IMR-90 (cell line): ENCODE results near the gene STPG4. TPM values are rescaled to one million over a fixed set of nuclear protein-coding genes. Genes with fewer than 3 reads are reported as not detected.

Experiments used
- ATAC-seq: fragments of 200-7000 bp; cut with Tn5 transposase; 2 replicates; pipeline ENCODE4 v1.9.1; 2020; ENCODE audit warnings: low read depth, mild to moderate bottlenecking, moderate library complexity
- BruUV-seq: library from RNA; stranded (reverse); fragments of 400-500 nt; replicated peaks from 2 replicates; lab custom pipeline; 2021; lab: Mats Ljungman, UMichigan
- CTCF ChIA-PET: fragments of 300-600 bp; formaldehyde crosslinking; extraction: SDS; loops from one replicate; lab custom pipeline; 2021; ENCODE audit warnings: antibody characterized with exemption; lab: Yijun Ruan, JAX
- POLR2A ChIA-PET: fragments of 300-600 bp; sonication (Branson Sonifier 250); formaldehyde crosslinking; loops from one replicate; lab custom pipeline; 2022; ENCODE audit warnings: antibody characterized with exemption; ENCODE audit not compliant: unreplicated experiment; lab: Charles Lee
- DNase-seq: peaks from one replicate; pipeline ENCODE4 v3.0.0; 2013
- H2AFZ ChIP-seq: replicated peaks from 2 replicates; pipeline ENCODE3; 2013; ENCODE audit warnings: low read length, mild to moderate bottlenecking; ENCODE audit not compliant: poor library complexity
- H2AK5ac ChIP-seq: 2 replicates; pipeline ENCODE4 v1.6.1; 2013; ENCODE audit warnings: low read depth, low read length, inconsistent platforms
- H2AK9ac ChIP-seq: replicated peaks from 2 replicates; pipeline ENCODE3; 2013; ENCODE audit warnings: mild to moderate bottlenecking, low read depth, low read length, moderate library complexity; ENCODE audit not compliant: poor library complexity
- H2BK120ac ChIP-seq: 2 replicates; pipeline ENCODE4 v1.6.1; 2013; ENCODE audit warnings: low read depth, low read length, inconsistent platforms
- H2BK15ac ChIP-seq: 3 replicates; pipeline ENCODE4 v1.6.1; 2013; ENCODE audit warnings: low read depth, low read length, inconsistent platforms
- H2BK20ac ChIP-seq: 2 replicates; pipeline ENCODE4 v1.6.1; 2013; ENCODE audit warnings: low read depth, mild to moderate bottlenecking, inconsistent platforms, low read length, moderate library complexity
- H2BK5ac ChIP-seq: 2 replicates; pipeline ENCODE4 v1.6.1; 2013; ENCODE audit warnings: mild to moderate bottlenecking, low read depth, low read length, inconsistent platforms; ENCODE audit not compliant: poor library complexity, severe bottlenecking
- H3K14ac ChIP-seq: replicated peaks from 2 replicates; pipeline ENCODE4 v1.6.1; 2013; ENCODE audit warnings: low read depth, low read length, inconsistent platforms
- H3K18ac ChIP-seq: 2 replicates; pipeline ENCODE4 v1.6.1; 2013; ENCODE audit warnings: low read depth, low read length, control low read depth
- H3K23ac ChIP-seq: 2 replicates; pipeline ENCODE4 v1.6.1; 2013; ENCODE audit warnings: low read depth, low read length, inconsistent platforms
- H3K27ac ChIP-seq: 2 replicates; pipeline ENCODE4 v1.5.1; 2013; ENCODE audit warnings: mild to moderate bottlenecking, control low read depth, low read length; ENCODE audit not compliant: insufficient read depth
- H3K27me3 ChIP-seq: 2 replicates; pipeline ENCODE4 v1.6.1; 2013; ENCODE audit warnings: low read length; ENCODE audit not compliant: control insufficient read depth, insufficient read depth
- H3K36me3 ChIP-seq: 2 replicates; pipeline ENCODE4 v1.6.1; 2013; ENCODE audit warnings: low read length, mixed read lengths; ENCODE audit not compliant: control insufficient read depth, insufficient read depth
- H3K4ac ChIP-seq: 2 replicates; pipeline ENCODE4 v1.6.1; 2013; ENCODE audit warnings: low read depth, low read length, inconsistent platforms
- H3K4me1 ChIP-seq: 2 replicates; pipeline ENCODE4 v1.6.1; 2013; ENCODE audit warnings: low read length, mixed read lengths; ENCODE audit not compliant: control insufficient read depth, insufficient read depth
- H3K4me2 ChIP-seq: 2 replicates; pipeline ENCODE4 v1.6.1; 2013; ENCODE audit warnings: low read depth, mild to moderate bottlenecking, control low read depth, low read length, moderate library complexity
- H3K4me3 ChIP-seq: 2 replicates; pipeline ENCODE4 v1.5.1; 2013; ENCODE audit warnings: low read depth, mild to moderate bottlenecking, control low read depth, low read length, moderate library complexity; ENCODE audit not compliant: insufficient read depth
- H3K56ac ChIP-seq: 2 replicates; pipeline ENCODE4 v1.6.1; 2013; ENCODE audit warnings: low read length, inconsistent platforms; ENCODE audit not compliant: insufficient read depth; ENCODE audit errors: extremely low read depth
- H3K79me1 ChIP-seq, 2 experiments: 2 replicates each; pipeline ENCODE4 v1.6.1; 2013; ENCODE audit warnings: low read length in 2 of 2, inconsistent platforms in 1 of 2, low read depth in 1 of 2
- H3K9ac ChIP-seq: 2 replicates; pipeline ENCODE4 v1.6.1; 2013; ENCODE audit warnings: low read depth, low read length, control low read depth
- H3K9me1 ChIP-seq: 2 replicates; pipeline ENCODE4 v1.6.1; 2013; ENCODE audit warnings: low read length, inconsistent platforms; ENCODE audit not compliant: insufficient read depth
- H3K9me3 ChIP-seq: 2 replicates; pipeline ENCODE4 v1.6.1; 2013; ENCODE audit warnings: low read length; ENCODE audit not compliant: control insufficient read depth, insufficient read depth
- H4K20me1 ChIP-seq: 2 replicates; pipeline ENCODE4 v1.6.1; 2013; ENCODE audit warnings: low read length, inconsistent platforms; ENCODE audit not compliant: insufficient read depth
- H4K5ac ChIP-seq: 2 replicates; pipeline ENCODE4 v1.6.1; 2013; ENCODE audit warnings: mild to moderate bottlenecking, low read depth, low read length, control low read depth
- H4K8ac ChIP-seq, 2 experiments: 2 replicates each; pipeline ENCODE4 v1.6.1; 2013; ENCODE audit warnings: low read depth in 2 of 2, low read length in 2 of 2, control low read depth in 1 of 2, inconsistent platforms in 1 of 2
- H4K91ac ChIP-seq: 2 replicates; pipeline ENCODE4 v1.6.1; 2013; ENCODE audit warnings: low read depth, low read length, inconsistent platforms; ENCODE audit not compliant: insufficient read depth
- BHLHE40 ChIP-seq: fragments of 150-350 bp; IDR thresholded peaks from 2 replicates; pipeline ENCODE4 v1.6.1; 2016; ENCODE audit warnings: mild to moderate bottlenecking, low read depth, low read length
- MAZ ChIP-seq: IDR thresholded peaks from 2 replicates; pipeline ENCODE4 v1.6.1; 2012; ENCODE audit warnings: low read depth, mild to moderate bottlenecking, low read length, improper control_type of control experiment, moderate library complexity, borderline replicate concordance
- MXI1 ChIP-seq: IDR thresholded peaks from 2 replicates; pipeline ENCODE4 v1.6.1; 2012; ENCODE audit warnings: low read depth, mild to moderate bottlenecking, low read length, moderate library complexity, borderline replicate concordance
- WGBS, 2 experiments: methylation state at CpG; one replicate each; pipeline versions ENCODE4 v1.1.5 to v1.1.7; 2013; ENCODE audit warnings: missing lambda C conversion rate in 2 of 2; ENCODE audit not compliant: insufficient read length in 1 of 2; ENCODE audit errors: extremely low coverage in 2 of 2; 5-methylcytosine and 5-hydroxymethylcytosine counted together
- dilution Hi-C: fragments of 300-500 bp; cut with HindIII; formaldehyde crosslinking; loops from one replicate; pipeline ENCODE4 v1.14.3; 2018; ENCODE audit warnings: low sequenced_read_pairs; ENCODE audit not compliant: unreplicated experiment
- in situ Hi-C: fragments of 300-500 bp; cut with MboI; formaldehyde crosslinking; loops from 3 replicates; pipeline ENCODE4 v1.14.3; 2019; ENCODE audit warnings: low sequenced_read_pairs, inconsistent platforms, mixed read lengths
- intact Hi-C: fragments of 100-400 bp; cut with micrococcal nuclease; formaldehyde crosslinking; loops from 2 replicates; pipeline ENCODE4 v1.10.0; 2022
- polyA plus RNA-seq, 3 experiments: library from polyadenylated mRNA; depleted of rRNA; stranded (reverse); fragments of >200 nt; gene quantifications; 2 replicates each; pipeline ENCODE4 v1.2.3, GENCODE V29; 2012; ENCODE audit warnings: low replicate concordance in 1 of 3
- total RNA-seq: library from RNA; depleted of rRNA; stranded (reverse); fragments of >200 nt; gene quantifications from 2 replicates; pipeline ENCODE4 v1.2.3, GENCODE V29; 2012
- TF ChIP-seq, protein P1 (sequence below): conservative IDR thresholded peaks from 2 replicates; pipeline ENCODE4 v1.5.1; 2012; ENCODE audit warnings: mild to moderate bottlenecking, low read depth, low read length, improper control_type of control experiment

STPG4 gene
- total and polyA plus RNA-seq, 2 of the 4 experiments (the other 2 are of a cell fraction), result 0.12 to 0.18 TPM

DNA sequence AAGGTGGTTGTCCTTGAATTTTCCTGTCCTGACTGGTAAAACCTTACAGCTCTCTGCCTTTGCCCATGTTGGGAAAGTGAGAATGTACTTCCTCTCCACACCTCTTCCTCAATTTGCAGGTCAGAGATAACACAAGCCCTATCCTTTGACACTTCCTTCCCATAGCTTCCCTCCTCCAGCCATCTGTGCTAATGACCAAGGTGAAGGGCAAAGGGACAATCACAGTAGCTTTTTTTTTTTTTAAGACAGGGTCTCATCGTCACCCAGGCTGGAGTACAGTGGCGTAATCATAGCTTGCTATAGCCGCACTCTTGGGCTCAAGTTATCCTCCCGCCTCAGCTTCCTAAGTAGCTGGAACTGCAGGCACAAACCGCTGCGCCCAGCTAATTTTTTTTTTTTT, 24.3 kb upstream of the STPG4 start:
- Histone ChIP-seq H2BK5ac (no peak overlapping the region), H3K27me3 (no peaks in the 10 kb centered on the region), H2AFZ (no peak overlapping the region), H3K4me1 (peaks cover 5% of the 10 kb centered on the region), H3K36me3 (peaks cover 3% of the 10 kb centered on the region), H3K4me3 (no peak overlapping the region), H2AK9ac (no peak overlapping the region), H4K5ac (no peak overlapping the region), H3K56ac (no peak overlapping the region), H2BK120ac (peak overlapping the region; percentile 62), H3K23ac (no peak overlapping the region), H3K4ac (peak overlapping the region; percentile 58), H3K27ac (no peak overlapping the region), H4K91ac (no peak overlapping the region), H4K8ac (no peak overlapping the region), H3K9me3 (no peaks in the 10 kb centered on the region), H3K79me1 (peaks cover 3 to 22% of the 10 kb centered on the region in 2 experiments), H3K9ac (no peak overlapping the region), H3K9me1 (0 out of 2 replicates have a peak, but pooled peaks cover 7% of the 10 kb centered on the region), H3K14ac (0 out of 2 replicates have a peak overlapping the region, but pooled peaks have one; percentile 35), H4K20me1 (peaks cover 17% of the 10 kb centered on the region), H2AK5ac (peak overlapping the region; percentile 37; the same call in 1 of the 2 replicates), H3K18ac (no peak overlapping the region), H3K4me2 (no peak overlapping the region), H2BK15ac (peak overlapping the region; percentile 34; the same call in 1 of the 3 replicates), H2BK20ac (peak overlapping the region; percentile 5; the same call in 1 of the 2 replicates)
- POLR2A ChIA-PET, result no interaction called here
- intact Hi-C loops (no loop called here), in situ Hi-C loops (no loop called here), dilution Hi-C loops (no loop called here)
- ATAC-seq (no peak), DNase-seq (no peak)
- TF ChIP-seq, protein P1, sequence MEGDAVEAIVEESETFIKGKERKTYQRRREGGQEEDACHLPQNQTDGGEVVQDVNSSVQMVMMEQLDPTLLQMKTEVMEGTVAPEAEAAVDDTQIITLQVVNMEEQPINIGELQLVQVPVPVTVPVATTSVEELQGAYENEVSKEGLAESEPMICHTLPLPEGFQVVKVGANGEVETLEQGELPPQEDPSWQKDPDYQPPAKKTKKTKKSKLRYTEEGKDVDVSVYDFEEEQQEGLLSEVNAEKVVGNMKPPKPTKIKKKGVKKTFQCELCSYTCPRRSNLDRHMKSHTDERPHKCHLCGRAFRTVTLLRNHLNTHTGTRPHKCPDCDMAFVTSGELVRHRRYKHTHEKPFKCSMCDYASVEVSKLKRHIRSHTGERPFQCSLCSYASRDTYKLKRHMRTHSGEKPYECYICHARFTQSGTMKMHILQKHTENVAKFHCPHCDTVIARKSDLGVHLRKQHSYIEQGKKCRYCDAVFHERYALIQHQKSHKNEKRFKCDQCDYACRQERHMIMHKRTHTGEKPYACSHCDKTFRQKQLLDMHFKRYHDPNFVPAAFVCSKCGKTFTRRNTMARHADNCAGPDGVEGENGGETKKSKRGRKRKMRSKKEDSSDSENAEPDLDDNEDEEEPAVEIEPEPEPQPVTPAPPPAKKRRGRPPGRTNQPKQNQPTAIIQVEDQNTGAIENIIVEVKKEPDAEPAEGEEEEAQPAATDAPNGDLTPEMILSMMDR, result no peak
- no peak for TF ChIP-seq MAZ
- no peak for TF ChIP-seq MXI1
- TF ChIP-seq BHLHE40, result no peak
- BruUV-seq, result no TSS peak
- WGBS, 2 experiments, result 86% methylated on average over 1 of the region's 6 CpGs; no CpG with 5 or more reads in 1 of the 2 experiments
- CTCF ChIA-PET, result interaction anchor here (0.6 to 1.5 kb wide), 2 partner anchors 20 to 188 kb away, joined by 3 to 4 read pairs; no protein-coding TSS in a partner anchor
